Subcutaneous adipose tissue (tissue), 4 donors: Measurements from ENCODE around the gene VAV2. TPM values are rescaled to one million over a fixed set of nuclear protein-coding genes. Genes with fewer than 3 reads are reported as not detected.

Experiments used
- total RNA-seq, 4 donors: library from RNA; depleted of rRNA; stranded (reverse); fragments of >200 nt; gene quantifications; one replicate each; pipeline ENCODE4 v1.1.0, GENCODE V29; 2016
- TF ChIP-seq, protein P1 (sequence below): fragments of 450-650 bp; IDR thresholded peaks from one replicate; pipeline ENCODE4 v1.5.1; 2016; ENCODE audit warnings: low read depth, mild to moderate bottlenecking, control low read depth, antibody characterized with exemption, moderate library complexity

VAV2 gene
- total RNA-seq, 4 donors from 2014 or later, result 3.6 to 6.8 (median 4.8) TPM

DNA sequence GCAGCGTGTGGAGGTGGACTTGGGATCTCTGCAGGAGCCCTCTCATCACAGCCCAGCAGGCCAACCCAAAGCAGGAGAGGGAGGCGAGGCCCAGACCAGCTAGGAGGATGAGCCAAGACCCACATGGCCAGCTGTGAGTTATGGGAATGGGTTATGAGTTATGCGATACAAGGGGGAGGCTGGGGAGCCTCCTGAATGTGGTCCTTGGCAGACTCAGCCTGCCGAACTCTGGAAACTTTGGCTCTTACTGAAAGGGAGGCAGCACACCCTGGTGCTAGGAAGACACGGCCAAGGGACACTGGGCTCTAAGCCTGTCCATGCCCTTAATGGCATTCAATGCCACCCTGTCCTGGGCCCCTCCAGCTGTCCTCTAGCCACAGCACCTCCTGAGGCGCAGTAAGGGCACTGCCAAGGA lies 7.7 kb upstream of the VAV2 start:
- TF ChIP-seq, protein P1, sequence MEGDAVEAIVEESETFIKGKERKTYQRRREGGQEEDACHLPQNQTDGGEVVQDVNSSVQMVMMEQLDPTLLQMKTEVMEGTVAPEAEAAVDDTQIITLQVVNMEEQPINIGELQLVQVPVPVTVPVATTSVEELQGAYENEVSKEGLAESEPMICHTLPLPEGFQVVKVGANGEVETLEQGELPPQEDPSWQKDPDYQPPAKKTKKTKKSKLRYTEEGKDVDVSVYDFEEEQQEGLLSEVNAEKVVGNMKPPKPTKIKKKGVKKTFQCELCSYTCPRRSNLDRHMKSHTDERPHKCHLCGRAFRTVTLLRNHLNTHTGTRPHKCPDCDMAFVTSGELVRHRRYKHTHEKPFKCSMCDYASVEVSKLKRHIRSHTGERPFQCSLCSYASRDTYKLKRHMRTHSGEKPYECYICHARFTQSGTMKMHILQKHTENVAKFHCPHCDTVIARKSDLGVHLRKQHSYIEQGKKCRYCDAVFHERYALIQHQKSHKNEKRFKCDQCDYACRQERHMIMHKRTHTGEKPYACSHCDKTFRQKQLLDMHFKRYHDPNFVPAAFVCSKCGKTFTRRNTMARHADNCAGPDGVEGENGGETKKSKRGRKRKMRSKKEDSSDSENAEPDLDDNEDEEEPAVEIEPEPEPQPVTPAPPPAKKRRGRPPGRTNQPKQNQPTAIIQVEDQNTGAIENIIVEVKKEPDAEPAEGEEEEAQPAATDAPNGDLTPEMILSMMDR, result no peak

DNA sequence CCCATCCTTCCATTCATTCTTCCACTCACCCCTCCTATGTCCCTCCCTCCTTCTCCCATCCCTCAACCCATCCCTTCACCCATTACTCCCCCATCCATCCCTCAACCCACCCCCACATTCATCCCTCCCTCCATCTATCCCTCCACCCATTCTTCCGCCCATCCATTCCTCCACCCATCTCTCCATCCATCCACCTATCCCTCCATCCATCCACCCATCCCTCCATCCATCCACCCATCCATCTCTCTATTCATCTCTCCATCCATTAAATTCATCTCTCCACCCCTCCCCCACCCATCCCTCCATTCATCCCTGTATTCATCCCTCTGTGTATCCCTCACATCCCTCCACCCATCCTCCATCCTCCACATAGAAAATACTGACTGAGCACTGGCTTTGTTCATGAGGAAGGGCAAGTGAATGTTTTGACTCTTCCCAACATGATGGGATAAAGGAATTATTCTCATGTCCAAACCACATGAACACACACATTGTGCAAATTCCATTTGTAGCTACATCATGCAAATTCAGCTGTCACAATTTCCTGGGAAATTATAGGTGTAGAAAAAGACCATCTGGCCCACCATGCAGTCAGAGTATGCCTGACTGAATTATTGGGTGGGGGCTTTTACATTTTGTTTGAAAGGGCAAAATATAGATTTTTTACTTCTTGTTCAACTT lies 6.9 kb upstream of the VAV2 start:
- TF ChIP-seq, protein P1, result no peak

DNA sequence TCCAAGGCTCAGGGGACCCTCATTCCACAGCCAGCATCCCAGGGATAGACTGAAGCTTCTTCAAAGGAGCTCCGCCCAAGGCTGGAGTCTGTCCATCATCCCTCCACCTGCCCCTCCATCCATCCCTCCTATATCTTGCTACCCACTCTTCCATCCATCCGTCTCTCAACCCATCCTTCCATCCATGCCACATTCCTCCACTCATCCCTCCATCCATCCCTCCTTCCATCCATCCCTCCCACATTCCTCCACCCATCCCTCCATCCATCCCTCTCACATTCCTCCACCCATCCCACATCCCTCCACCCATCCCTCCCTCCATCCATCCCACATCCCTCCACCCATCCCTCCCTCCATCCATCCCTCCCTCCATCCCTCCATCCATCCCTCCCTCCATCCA lies 5.5 kb upstream of the VAV2 start:
- TF ChIP-seq, protein P1, result no peak

DNA sequence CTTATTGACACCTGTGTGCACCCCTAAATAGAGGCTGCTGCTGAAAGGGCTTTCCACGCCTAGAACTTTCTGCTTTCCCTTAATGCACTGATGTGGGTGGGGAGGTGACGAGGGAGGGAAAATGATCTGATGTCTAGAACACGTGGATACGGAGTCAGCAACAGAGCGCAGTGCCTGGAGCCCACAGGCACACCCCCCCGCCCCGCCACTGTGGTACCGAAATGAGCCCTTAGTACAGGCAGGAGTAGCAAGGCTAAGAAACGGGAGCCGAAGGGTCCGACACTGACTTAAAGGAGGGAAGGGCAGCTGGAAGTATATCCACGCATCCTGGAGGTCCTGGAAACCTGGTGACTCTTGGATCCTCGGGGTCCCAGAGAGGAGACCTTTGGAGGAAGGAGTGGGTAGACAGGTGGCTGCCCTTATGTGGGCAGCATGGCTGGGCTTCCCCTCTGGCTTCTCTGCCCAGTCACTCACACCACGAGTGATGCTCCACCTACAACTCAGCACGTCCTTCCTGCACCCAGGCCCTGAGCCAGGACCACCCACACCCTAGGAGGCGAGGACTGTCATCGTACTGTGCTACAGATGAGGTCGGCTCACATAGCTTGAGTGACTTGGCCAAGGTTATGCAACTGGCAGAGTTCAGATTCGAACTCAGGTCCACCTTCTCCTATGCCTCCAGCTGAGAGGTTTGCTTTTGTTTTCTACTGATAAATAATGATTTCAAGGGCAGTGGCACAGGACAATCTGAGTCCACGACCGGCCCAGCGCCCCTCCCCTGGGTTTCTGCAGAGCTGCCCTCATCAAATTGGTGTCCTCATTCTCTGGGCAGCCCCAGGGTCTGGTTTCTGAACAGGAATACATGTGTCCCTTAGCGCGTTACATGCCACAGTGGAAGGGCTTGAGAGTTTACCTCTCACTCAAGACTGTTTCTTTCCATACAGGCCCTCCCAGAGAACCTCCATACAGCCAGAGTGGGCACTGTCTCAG lies 4.7 kb upstream of the VAV2 start:
- TF ChIP-seq, protein P1, result no peak

DNA sequence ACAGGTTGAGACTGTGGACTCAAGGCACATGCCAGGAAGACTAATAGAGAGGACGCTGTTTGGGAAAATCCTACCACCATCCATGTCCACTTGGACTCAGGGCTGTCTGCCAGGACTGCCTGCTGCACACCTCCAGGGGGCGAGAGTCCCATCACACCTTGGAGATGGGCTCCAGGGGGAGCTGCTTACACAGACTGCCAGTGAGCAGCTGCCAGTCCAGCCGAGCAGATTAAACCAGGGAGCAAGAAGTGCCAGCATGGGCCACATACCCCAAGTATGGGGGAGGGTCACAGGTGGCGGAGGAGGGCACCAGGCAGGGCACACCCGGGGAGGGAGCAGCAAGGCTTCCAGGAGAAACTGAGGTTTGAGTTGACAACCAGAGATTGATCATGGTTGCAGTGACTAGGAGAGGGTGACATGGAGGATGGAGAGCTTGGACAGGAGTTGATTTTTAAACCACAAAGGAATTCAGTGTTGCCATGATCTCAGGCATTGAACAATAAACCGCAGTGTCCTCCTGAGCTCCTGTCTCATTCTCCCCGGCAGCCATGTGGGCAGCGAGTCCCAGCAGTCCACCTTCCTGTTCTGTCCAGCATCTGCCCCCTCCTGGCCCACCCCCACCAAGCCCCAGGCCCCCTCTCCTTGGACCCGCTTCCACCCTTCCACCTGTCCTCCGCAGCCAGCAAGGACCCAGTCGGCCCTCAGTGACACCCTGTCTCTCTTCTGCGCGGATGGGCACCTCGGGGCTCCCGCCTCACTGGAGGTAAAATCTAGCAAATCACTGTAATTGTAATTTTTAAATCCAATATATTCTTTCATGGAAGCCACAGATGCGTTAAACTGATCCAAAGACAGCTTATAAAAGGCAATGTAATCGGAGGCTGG lies 3.1 kb upstream of the VAV2 start:
- TF ChIP-seq, protein P1, result no peak

DNA sequence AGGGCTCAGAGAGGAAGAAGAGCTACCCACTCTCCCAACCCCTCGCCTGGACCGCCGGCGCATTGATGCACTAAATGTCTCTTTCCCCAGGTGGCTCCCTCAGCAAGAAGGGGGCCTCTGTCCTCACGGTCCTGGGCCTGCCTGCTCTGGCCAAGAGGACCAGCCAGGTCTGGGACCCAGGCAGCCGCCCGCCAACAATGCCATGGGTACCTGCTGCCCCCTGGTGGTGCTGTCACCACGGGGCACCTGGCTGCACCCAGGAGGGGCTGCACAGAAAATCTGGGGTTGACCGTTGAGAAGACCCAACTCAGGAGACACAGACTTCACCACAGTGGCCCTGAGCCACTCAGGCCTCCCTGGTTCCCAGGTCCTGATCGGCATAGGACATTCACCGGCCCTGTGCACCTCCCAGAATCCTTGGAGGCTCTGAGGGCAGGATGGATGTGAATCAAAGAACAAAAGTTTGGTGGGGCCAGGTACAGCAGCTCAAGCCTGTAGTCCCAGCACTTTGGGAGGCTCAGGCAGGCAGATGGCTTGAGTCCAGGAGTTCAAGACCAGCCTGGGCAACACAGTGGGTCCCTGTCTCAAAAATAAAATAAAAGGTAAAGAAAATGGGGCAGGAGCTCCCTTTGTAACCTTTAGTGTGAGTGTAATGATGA lies 2.4 kb upstream of the VAV2 start:
- TF ChIP-seq, protein P1, result no peak
